ENCODE data around the gene OASL.

OASL gene

GRCh38 chr12:121004253-121004815, 34.7 kb downstream of the OASL start:
- TF ChIP-seq CTCF (conservative IDR thresholded peaks at IDR 0.05) = no peak
- no peak overlapping the region for H3K27ac ChIP-seq

GRCh38 chr12:121003650-121004049, 35.4 kb downstream of the OASL start:
- no peak overlapping the region for H3K27ac ChIP-seq
- TF ChIP-seq CTCF (conservative IDR thresholded peaks at IDR 0.05) = peak; percentile 44

- H3K27ac ChIP-seq = no peak overlapping the region
- no peak for TF ChIP-seq CTCF (conservative IDR thresholded peaks at IDR 0.05)
Measured at GRCh38 chr12:121001841-121002483, 37.1 kb downstream of the OASL start.

- no peak overlapping the region for H3K27ac ChIP-seq
- no peak for TF ChIP-seq CTCF (conservative IDR thresholded peaks at IDR 0.05)
Measured at GRCh38 chr12:121001060-121001459, 38.0 kb downstream of the OASL start.

GRCh38 chr12:121000530-121000929, 38.5 kb downstream of the OASL start:
- no peak for TF ChIP-seq CTCF (conservative IDR thresholded peaks at IDR 0.05)
- H3K27ac ChIP-seq = no peak overlapping the region

- no peak overlapping the region for H3K27ac ChIP-seq
- no peak for TF ChIP-seq CTCF (conservative IDR thresholded peaks at IDR 0.05)
Measured at GRCh38 chr12:120999191-121000120, 39.6 kb downstream of the OASL start.

GRCh38 chr12:120998435-120998834, 40.6 kb downstream of the OASL start:
- TF ChIP-seq CTCF (conservative IDR thresholded peaks at IDR 0.05) = no peak
- H3K27ac ChIP-seq = no peak overlapping the region
